GM21526 (cell line): ENCODE data around the gene CLPSL1.

Experiments
- ATAC-seq: cut with Tn5 transposase; IDR thresholded peaks from one replicate; pipeline ENCODE4 v1.9.1; 2021; ENCODE audit warnings: moderate library complexity; ENCODE audit not compliant: unreplicated experiment, low FRiP score

CLPSL1 gene

DNA sequence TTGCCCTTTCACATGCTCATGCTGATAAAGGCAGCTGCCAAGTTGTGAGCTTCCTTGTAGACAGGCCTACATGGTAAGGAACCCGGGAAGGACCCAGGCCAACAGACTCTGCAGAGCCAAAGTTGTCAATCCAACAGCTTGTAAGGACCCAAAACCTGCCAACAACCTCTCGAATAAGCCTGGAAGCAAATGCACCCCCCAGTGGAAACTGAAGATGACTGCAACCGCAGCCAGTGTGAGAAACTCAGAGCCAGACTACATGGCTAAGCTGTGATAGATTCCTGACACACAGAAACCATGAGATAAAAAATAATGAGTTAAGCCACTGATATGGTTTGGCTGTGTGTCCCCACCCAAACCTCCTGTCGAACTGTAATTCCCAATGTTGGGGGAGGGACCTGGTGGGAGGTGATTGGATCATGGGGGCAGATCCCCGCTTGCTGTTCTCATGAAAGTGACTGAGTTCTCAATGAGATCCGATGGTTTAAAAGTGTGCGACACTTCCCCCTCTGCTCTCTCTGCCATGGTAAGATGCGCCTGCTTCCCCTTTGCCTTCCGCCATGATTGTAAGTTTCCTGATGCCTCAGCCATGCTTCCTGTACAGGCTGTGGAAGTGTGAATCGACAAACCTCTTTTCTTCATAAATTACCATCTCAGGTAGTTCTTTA lies 23.2 kb upstream of the CLPSL1 start:
- no peak for ATAC-seq

GRCh38 chr6:35759426-35759825 lies 21.4 kb upstream of the CLPSL1 start:
- ATAC-seq, result no peak

DNA sequence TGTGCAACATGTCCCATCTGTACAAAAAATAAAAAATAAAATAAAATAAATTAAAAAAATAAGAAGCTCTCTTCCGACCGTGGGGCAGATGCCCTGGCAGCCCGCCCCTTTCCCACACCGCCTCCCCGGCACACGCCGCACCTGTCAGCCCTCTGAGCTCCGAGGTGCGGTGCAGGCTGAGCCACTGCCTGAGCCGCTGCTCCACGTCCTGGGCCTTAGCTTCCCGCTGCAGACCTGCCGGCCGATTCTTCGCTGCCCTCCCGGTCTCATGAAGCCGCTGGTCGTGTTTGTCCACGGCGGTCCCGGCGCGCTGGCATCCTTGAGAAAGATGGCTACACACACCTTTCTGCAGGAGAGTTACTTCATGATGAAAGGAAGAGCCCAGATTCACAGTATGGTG lies 15.1 kb upstream of the CLPSL1 start:
- no peak for ATAC-seq

DNA sequence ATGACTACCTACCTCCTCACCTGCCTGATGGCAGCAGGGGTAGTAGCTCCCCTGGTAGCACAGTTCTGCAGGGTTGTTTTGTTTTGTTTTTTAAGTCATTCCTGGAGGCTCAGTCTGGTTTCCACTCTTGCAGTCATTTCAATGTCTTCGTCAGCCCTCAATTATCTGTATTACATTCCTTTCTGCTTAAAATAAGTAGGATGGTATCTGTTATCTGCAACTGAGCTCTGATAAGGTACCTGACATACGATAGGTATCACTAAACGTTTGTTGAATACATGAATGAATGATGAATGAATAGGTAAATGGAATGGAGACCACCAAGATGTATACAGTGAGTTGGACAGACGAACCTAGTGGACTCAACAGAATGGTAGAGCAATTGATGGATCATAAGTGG lies 11.6 kb upstream of the CLPSL1 start:
- no peak for ATAC-seq

DNA sequence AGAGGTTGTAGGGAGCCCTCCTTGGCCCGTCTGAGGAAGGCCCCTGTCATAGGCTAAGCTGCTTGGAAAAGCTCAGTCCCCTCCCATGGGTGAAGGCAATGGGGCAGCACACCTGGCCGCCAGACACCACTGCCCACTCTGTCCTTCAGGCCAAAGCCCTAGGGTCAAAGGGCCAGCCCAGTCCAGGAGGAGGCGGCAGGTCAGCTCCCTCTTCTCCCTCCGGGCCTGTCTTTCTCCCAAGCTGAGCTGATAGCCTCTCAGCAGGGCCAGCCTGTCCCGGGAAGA lies 9.5 kb upstream of the CLPSL1 start:
- no peak for ATAC-seq

DNA sequence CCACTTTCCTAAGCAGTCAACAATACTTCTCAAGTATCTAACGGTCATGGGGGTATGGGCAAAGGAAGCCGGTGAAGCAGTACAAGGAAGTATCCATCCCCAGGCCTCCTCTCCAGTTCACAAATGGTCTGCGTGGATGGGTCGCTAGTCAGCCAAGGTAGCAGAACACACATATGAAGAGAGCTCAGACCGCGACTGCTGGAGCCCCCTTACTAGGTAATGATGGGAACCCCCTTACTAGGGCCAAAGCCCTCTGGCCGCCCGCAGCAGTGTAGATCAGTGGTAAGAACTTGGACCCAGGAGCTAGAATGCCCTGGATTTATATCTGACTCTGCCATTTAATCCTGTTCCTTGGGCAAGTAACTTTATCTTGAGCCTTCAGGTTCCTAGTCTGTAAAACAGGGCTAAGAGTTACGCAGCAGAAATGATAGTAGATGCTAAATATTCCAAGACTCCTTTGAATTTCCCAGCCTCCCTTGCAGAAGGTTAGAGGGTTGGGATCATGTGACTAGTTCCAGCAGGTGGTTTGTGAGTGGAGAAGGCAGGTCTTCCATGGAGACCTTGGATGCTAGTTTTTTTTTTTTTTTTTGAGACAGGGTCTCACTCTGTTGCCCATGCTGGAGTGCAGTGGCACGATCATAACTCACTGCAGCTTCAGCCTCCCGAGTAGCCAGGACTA lies 6.6 kb upstream of the CLPSL1 start:
- ATAC-seq, result no peak

DNA sequence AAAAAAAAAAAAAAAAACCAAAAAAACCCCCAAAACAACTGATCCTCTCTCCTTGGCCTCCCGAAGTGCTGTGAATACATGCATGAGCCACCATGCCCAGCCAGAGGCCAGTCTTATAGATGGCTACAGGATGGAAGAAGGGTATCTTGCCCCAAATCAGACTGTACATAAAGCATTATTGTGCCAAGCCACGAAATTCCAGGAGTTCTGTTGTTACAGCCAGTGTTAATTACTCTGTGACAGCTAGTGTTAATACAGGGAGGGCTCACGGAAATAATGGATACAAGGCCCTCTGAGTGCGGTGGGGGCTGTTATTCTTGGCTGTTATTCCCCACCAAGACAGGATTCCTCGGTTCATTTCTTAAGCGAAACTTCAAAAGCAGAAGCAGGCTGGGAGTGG lies 5.8 kb upstream of the CLPSL1 start:
- ATAC-seq, result no peak

- ATAC-seq, result no peak
Measured at GRCh38 chr6:35776364-35777215, 4.2 kb upstream of the CLPSL1 start, which contains the start of gene CLPSL2. Gene CLPSL2, plus strand, starts transcription at chr6:35776598. Its CDS starts 21 bp downstream, at chr6:35776619.

- no peak for ATAC-seq
Measured at GRCh38 chr6:35777356-35778102, 3.3 kb upstream of the CLPSL1 start.

- ATAC-seq, result no peak
Measured at GRCh38 chr6:35778437-35778836, 2.4 kb upstream of the CLPSL1 start.

GRCh38 chr6:35781290-35781689 lies 471 bp downstream of the CLPSL1 start:
- no peak for ATAC-seq

DNA sequence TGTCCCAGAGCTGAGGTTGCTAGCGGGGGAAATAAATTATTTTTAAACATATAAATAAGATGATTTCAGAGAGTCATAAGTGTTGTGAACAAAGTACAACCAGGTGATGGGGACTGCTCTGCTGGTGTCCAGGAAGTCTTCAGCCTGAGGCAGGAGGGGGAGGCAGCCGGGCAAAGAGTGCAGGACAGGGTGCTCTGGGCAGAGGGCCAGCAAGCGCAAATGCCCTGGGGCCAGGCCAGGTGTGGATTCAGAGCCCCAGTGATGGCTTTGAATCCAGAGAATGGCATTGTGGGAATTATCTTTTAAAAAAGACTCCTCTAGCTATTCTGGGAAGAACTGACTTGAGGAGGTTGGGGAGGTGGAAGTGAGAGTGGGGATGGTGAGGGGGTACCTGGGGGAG lies 1.6 kb downstream of the CLPSL1 start:
- no peak for ATAC-seq

- ATAC-seq, result no peak
Measured at GRCh38 chr6:35784200-35784599, 3.4 kb downstream of the CLPSL1 start.

GRCh38 chr6:35786272-35786671 lies 5.5 kb downstream of the CLPSL1 start:
- ATAC-seq, result no peak

DNA sequence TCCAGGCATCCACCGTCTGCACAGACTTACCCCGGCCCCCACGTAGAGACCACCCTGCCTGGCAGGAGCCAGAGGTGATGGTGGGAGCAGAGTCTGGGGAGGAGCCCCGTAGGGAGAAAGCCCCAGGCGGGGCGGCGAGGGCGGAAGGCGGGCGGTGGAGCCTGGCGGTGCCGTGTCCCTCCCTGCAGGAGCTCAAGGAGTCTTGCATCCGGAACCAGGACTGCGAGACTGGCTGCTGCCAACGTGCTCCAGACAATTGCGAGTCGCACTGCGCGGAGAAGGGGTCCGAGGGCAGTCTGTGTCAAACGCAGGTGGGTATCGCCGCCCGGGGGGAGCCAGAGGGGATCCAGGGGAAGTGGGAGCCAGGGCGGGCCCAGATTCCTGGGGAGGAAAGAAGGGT lies 6.0 kb downstream of the CLPSL1 start:
- no peak for ATAC-seq

DNA sequence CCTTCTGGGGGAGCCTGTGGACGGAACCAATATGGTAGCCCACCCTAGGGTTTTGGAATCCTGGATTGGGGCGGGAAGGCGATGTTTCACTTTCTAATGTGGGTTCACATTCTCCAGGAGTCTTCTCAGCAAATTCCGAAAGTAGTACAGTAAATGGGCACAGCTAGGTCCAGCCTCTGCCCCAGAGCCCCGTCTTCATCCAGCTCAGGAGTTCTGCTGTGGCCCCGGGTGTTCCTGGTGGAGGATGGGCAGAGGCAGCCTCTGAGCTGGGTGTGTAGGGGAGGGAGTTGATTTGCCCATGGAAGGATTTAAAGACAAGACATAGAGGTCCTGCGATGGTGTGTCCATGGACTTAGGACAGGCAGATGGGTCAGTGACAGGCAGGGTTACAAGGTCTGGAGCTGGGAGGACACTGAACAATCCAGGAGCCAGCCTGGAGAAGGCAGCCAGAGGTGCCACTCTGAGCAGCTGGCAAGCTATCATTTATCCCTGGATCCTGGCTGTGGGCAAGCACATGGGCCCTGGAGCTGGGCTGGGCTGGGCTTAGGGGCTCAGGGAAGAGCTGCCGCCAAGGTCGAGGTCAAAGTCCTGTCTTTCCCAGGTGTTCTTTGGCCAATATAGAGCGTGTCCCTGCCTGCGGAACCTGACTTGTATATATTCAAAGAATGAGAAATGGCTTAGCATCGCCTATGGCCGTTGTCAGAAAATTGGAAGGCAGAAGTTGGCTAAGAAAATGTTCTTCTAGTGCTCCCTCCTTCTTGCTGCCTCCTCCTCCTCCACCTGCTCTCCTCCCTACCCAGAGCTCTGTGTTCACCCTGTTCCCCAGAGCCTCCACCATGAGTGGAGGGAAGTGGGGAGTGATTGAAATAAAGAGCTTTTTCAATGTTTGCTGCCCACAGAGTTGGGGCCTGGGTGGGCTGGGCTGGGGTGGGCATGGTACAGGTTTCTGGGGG lies 6.7 kb downstream of the CLPSL1 start:
- ATAC-seq, result no peak

DNA sequence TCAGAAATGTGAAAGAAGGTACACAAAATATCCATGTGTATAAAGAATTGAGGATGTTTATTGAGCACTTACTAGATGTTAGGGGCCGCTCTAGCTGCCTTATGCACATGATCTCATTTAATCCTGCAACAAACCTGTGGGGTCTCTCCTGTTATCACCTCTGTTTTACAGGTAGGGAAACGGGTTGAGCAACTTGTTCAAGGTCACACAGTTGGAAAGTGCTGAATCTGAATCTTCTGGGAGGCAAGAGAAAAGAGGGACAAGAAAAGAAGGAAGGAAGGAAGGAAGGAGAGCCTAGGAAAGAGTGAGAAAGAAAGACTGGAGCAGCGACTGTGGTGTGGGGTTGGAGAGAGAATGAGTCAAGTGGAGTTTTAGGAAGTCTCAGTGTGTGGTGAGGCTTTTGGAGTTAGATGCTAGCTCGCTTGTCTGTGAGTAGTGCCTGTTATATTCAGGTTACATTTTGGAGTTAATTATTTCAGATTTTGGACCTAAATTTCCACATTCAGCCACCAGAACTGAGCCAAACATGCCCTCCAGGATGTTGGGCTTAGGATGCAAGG lies 7.7 kb downstream of the CLPSL1 start:
- ATAC-seq, result no peak

GRCh38 chr6:35790683-35791082 lies 9.9 kb downstream of the CLPSL1 start:
- ATAC-seq, result no peak
